GM19351 (cell line): Measurements from ENCODE around the gene CREB3L1.
"Not testable (repeated sequence)": the region's sequence is repeated elsewhere in the genome, so short reads cannot be mapped to it uniquely, and the experiment has no call there.

Experiments used
- ATAC-seq: cut with Tn5 transposase; IDR thresholded peaks from one replicate; pipeline ENCODE4 v1.9.1; 2021; ENCODE audit warnings: mild to moderate bottlenecking, moderate library complexity; ENCODE audit not compliant: unreplicated experiment

Gene CREB3L1

GRCh38 chr11:46248289-46249102 is 29.0 kb upstream of the CREB3L1 start:
- ATAC-seq, result no peak

- no peak for ATAC-seq
These were observed 28.1 kb upstream of the CREB3L1 start for GRCh38 chr11:46249103-46249937.

GRCh38 chr11:46249938-46250744 is 27.3 kb upstream of the CREB3L1 start:
- ATAC-seq, result no peak

- no peak for ATAC-seq
These were observed 26.8 kb upstream of the CREB3L1 start for GRCh38 chr11:46250745-46251052.

GRCh38 chr11:46251954-46252353 is 25.5 kb upstream of the CREB3L1 start:
- ATAC-seq, result no peak

GRCh38 chr11:46252373-46252914 is 25.0 kb upstream of the CREB3L1 start:
- ATAC-seq, result no peak

- no peak for ATAC-seq
These were observed 24.0 kb upstream of the CREB3L1 start for GRCh38 chr11:46253258-46254132.

- no peak for ATAC-seq
These were observed 23.4 kb upstream of the CREB3L1 start for GRCh38 chr11:46254133-46254491.

GRCh38 chr11:46256540-46257001 is 20.9 kb upstream of the CREB3L1 start:
- no peak for ATAC-seq

GRCh38 chr11:46259347-46259746 is 18.1 kb upstream of the CREB3L1 start:
- ATAC-seq, result not testable (repeated sequence)

GRCh38 chr11:46259971-46260560 is 17.4 kb upstream of the CREB3L1 start:
- no peak for ATAC-seq

- ATAC-seq, result no peak
These were observed 14.3 kb upstream of the CREB3L1 start for GRCh38 chr11:46263120-46263519.

- ATAC-seq, result no peak
These were observed 13.4 kb upstream of the CREB3L1 start for GRCh38 chr11:46264030-46264429.

- no peak for ATAC-seq
These were observed 12.5 kb upstream of the CREB3L1 start for GRCh38 chr11:46264976-46265375.

GRCh38 chr11:46265764-46266163 is 11.7 kb upstream of the CREB3L1 start:
- ATAC-seq, result no peak

- no peak for ATAC-seq
These were observed 9.5 kb upstream of the CREB3L1 start for GRCh38 chr11:46267930-46268329.

GRCh38 chr11:46270684-46271083 is 6.8 kb upstream of the CREB3L1 start:
- no peak for ATAC-seq

GRCh38 chr11:46271407-46271806 is 6.1 kb upstream of the CREB3L1 start:
- ATAC-seq, result no peak

GRCh38 chr11:46271875-46272815 is 5.3 kb upstream of the CREB3L1 start:
- no peak for ATAC-seq
